ENCODE results near the gene DCDC1. TPM values are rescaled to one million over a fixed set of nuclear protein-coding genes. Genes with fewer than 3 reads are reported as not detected.

DCDC1 gene
- total RNA-seq, 1 donor from 2014 or later = not detected

GRCh38 chr11:31240340-31240904 is 129.1 kb downstream of the DCDC1 start:
- no peaks in the 10 kb centered on the region for H3K36me3 Mint-ChIP-seq (ENCODE audit: low read depth)
- intact Hi-C loops (cut with micrococcal nuclease) = loop anchor here (5.0 kb wide), 1 partner anchor 767 kb away; no protein-coding TSS in a partner anchor
- H3K4me1 Mint-ChIP-seq (ENCODE audit: low read depth) = no peaks in the 10 kb centered on the region
- no peaks in the 10 kb centered on the region for H3K27me3 Mint-ChIP-seq (ENCODE audit: insufficient read depth)
- H3K9me3 Mint-ChIP-seq = no peaks in the 10 kb centered on the region
- H3K4me3 Mint-ChIP-seq = no peak overlapping the region
- no peak for DNase-seq (ENCODE audit: low spot score)
- no peak overlapping the region for H3K27ac Mint-ChIP-seq

- H3K4me1 Mint-ChIP-seq (ENCODE audit: low read depth) = no peaks in the 10 kb centered on the region
- H3K27ac Mint-ChIP-seq = no peak overlapping the region
- H3K36me3 Mint-ChIP-seq (ENCODE audit: low read depth) = no peaks in the 10 kb centered on the region
- intact Hi-C loops (cut with micrococcal nuclease) = no loop called here
- H3K9me3 Mint-ChIP-seq = no peaks in the 10 kb centered on the region
- no peak for DNase-seq (ENCODE audit: low spot score)
- no peaks in the 10 kb centered on the region for H3K27me3 Mint-ChIP-seq (ENCODE audit: insufficient read depth)
- no peak overlapping the region for H3K4me3 Mint-ChIP-seq
Measured at GRCh38 chr11:31237819-31238760, 131.4 kb downstream of the DCDC1 start.

GRCh38 chr11:31236143-31236542 is 133.4 kb downstream of the DCDC1 start:
- Mint-ChIP-seq H3K27me3 (ENCODE audit: insufficient read depth) (no peaks in the 10 kb centered on the region), H3K4me3 (no peak overlapping the region), H3K4me1 (ENCODE audit: low read depth) (no peaks in the 10 kb centered on the region), H3K36me3 (ENCODE audit: low read depth) (no peaks in the 10 kb centered on the region), H3K27ac (no peak overlapping the region), H3K9me3 (no peaks in the 10 kb centered on the region)
- DNase-seq (ENCODE audit: low spot score) = no peak
- intact Hi-C loops (cut with micrococcal nuclease) = no loop called here

GRCh38 chr11:31233425-31233824 is 136.1 kb downstream of the DCDC1 start:
- no peak for DNase-seq (ENCODE audit: low spot score)
- no peaks in the 10 kb centered on the region for H3K9me3 Mint-ChIP-seq
- no peak overlapping the region for H3K4me3 Mint-ChIP-seq
- intact Hi-C loops (cut with micrococcal nuclease) = no loop called here
- H3K27ac Mint-ChIP-seq = no peak overlapping the region
- no peaks in the 10 kb centered on the region for H3K27me3 Mint-ChIP-seq (ENCODE audit: insufficient read depth)
- no peaks in the 10 kb centered on the region for H3K4me1 Mint-ChIP-seq (ENCODE audit: low read depth)
- no peaks in the 10 kb centered on the region for H3K36me3 Mint-ChIP-seq (ENCODE audit: low read depth)

GRCh38 chr11:31231601-31232000 is 137.9 kb downstream of the DCDC1 start:
- Mint-ChIP-seq H3K27ac (no peak overlapping the region), H3K4me3 (no peak overlapping the region), H3K27me3 (ENCODE audit: insufficient read depth) (no peaks in the 10 kb centered on the region), H3K36me3 (ENCODE audit: low read depth) (no peaks in the 10 kb centered on the region), H3K4me1 (ENCODE audit: low read depth) (no peaks in the 10 kb centered on the region), H3K9me3 (no peaks in the 10 kb centered on the region)
- no peak for DNase-seq (ENCODE audit: low spot score)
- intact Hi-C loops (cut with micrococcal nuclease) = no loop called here

- Mint-ChIP-seq H3K4me1 (ENCODE audit: low read depth) (no peaks in the 10 kb centered on the region), H3K4me3 (no peak overlapping the region), H3K9me3 (no peaks in the 10 kb centered on the region), H3K27ac (no peak overlapping the region), H3K36me3 (ENCODE audit: low read depth) (no peaks in the 10 kb centered on the region), H3K27me3 (ENCODE audit: insufficient read depth) (no peaks in the 10 kb centered on the region)
- intact Hi-C loops (cut with micrococcal nuclease) = no loop called here
- no peak for DNase-seq (ENCODE audit: low spot score)
Measured at GRCh38 chr11:31218847-31219246, 150.7 kb downstream of the DCDC1 start.

GRCh38 chr11:31214372-31214771 is 155.2 kb downstream of the DCDC1 start:
- H3K27ac Mint-ChIP-seq = no peak overlapping the region

GRCh38 chr11:31199378-31199777 is 170.2 kb downstream of the DCDC1 start:
- no peaks in the 10 kb centered on the region for H3K36me3 Mint-ChIP-seq (ENCODE audit: low read depth)
- intact Hi-C loops (cut with micrococcal nuclease) = no loop called here

More at GRCh38 chr11:31214372-31214771, 155.2 kb downstream of the DCDC1 start:
- Mint-ChIP-seq H3K4me1 (ENCODE audit: low read depth) (no peaks in the 10 kb centered on the region), H3K9me3 (no peaks in the 10 kb centered on the region), H3K4me3 (no peak overlapping the region), H3K27me3 (ENCODE audit: insufficient read depth) (no peaks in the 10 kb centered on the region), H3K36me3 (ENCODE audit: low read depth) (no peaks in the 10 kb centered on the region)
- DNase-seq (ENCODE audit: low spot score) = no peak
- intact Hi-C loops (cut with micrococcal nuclease) = no loop called here

GRCh38 chr11:31173926-31174680 is 195.4 kb downstream of the DCDC1 start:
- intact Hi-C loops (cut with micrococcal nuclease) = no loop called here
- no peak for DNase-seq (ENCODE audit: low spot score)
- peaks cover 9% of the 10 kb centered on the region for H3K9me3 Mint-ChIP-seq
- H3K4me3 Mint-ChIP-seq = no peak overlapping the region
- no peaks in the 10 kb centered on the region for H3K36me3 Mint-ChIP-seq (ENCODE audit: low read depth)
- H3K27ac Mint-ChIP-seq = no peak overlapping the region
- no peaks in the 10 kb centered on the region for H3K27me3 Mint-ChIP-seq (ENCODE audit: insufficient read depth)
- no peaks in the 10 kb centered on the region for H3K4me1 Mint-ChIP-seq (ENCODE audit: low read depth)

More at GRCh38 chr11:31199378-31199777, 170.2 kb downstream of the DCDC1 start:
- Mint-ChIP-seq H3K9me3 (no peaks in the 10 kb centered on the region), H3K4me3 (no peak overlapping the region), H3K27ac (no peak overlapping the region), H3K4me1 (ENCODE audit: low read depth) (no peaks in the 10 kb centered on the region), H3K27me3 (ENCODE audit: insufficient read depth) (peaks cover 4% of the 10 kb centered on the region)
- DNase-seq (ENCODE audit: low spot score) = no peak

GRCh38 chr11:31160504-31161422 is 208.8 kb downstream of the DCDC1 start:
- no peak for DNase-seq (ENCODE audit: low spot score)
- H3K27me3 Mint-ChIP-seq (ENCODE audit: insufficient read depth) = no peaks in the 10 kb centered on the region
- H3K4me3 Mint-ChIP-seq = no peak overlapping the region
- no peaks in the 10 kb centered on the region for H3K9me3 Mint-ChIP-seq
- H3K4me1 Mint-ChIP-seq (ENCODE audit: low read depth) = no peaks in the 10 kb centered on the region
- no peaks in the 10 kb centered on the region for H3K36me3 Mint-ChIP-seq (ENCODE audit: low read depth)
- intact Hi-C loops (cut with micrococcal nuclease) = no loop called here
- H3K27ac Mint-ChIP-seq = no peak overlapping the region

- DNase-seq (ENCODE audit: low spot score) = no peak
- H3K27me3 Mint-ChIP-seq (ENCODE audit: insufficient read depth) = no peaks in the 10 kb centered on the region
- no peak overlapping the region for H3K27ac Mint-ChIP-seq
- H3K36me3 Mint-ChIP-seq (ENCODE audit: low read depth) = no peaks in the 10 kb centered on the region
- H3K4me1 Mint-ChIP-seq (ENCODE audit: low read depth) = no peaks in the 10 kb centered on the region
- intact Hi-C loops (cut with micrococcal nuclease) = no loop called here
- H3K4me3 Mint-ChIP-seq = no peak overlapping the region
- H3K9me3 Mint-ChIP-seq = no peaks in the 10 kb centered on the region
Measured at GRCh38 chr11:31150841-31151240, 218.7 kb downstream of the DCDC1 start.

- Mint-ChIP-seq H3K36me3 (ENCODE audit: low read depth) (no peaks in the 10 kb centered on the region), H3K4me3 (no peak overlapping the region), H3K4me1 (ENCODE audit: low read depth) (no peaks in the 10 kb centered on the region), H3K27ac (no peak overlapping the region), H3K27me3 (ENCODE audit: insufficient read depth) (no peaks in the 10 kb centered on the region), H3K9me3 (no peaks in the 10 kb centered on the region)
- intact Hi-C loops (cut with micrococcal nuclease) = no loop called here
- no peak for DNase-seq (ENCODE audit: low spot score)
Measured at GRCh38 chr11:31150011-31150410, 219.5 kb downstream of the DCDC1 start.

Data from activated T-helper 1 cell treated with anti-CD3 and anti-CD28 coated beads, Interleukin-12 subunit alpha, Interleukin-12 subunit beta, Interleukin-2, Interleukin-4 antibody, amounts not matched to agents 30 ng/mL and 10 ng/mL and 1 ng/mL, durations not matched to agents 14 hours and 24 hours and 36 hours (primary cell).